ENCODE measurements around the gene SPATA1. TPM values are rescaled to one million over a fixed set of nuclear protein-coding genes. Genes with fewer than 3 reads are reported as not detected.

Gene SPATA1
- total RNA-seq, 1 donor from 2014 or later, result 1.9 TPM

DNA sequence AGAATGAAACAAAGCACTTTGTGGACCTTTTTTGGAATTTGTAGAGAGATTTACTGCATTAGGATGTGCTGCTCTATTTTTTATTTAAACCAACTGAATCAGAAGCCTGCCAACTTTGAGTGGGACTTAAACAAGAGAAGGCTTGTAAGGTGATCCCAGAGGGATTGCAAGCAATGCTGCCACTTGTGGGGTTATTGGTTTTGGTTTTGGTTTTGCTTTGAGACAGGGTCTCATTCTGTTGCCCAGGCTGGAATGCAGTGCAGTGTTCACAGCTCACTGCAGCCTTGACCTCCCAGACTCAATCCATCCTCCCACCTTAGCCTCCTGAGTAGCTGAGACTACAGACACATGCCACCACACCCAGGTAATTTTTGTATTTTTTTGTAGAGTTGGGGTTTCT is 32.4 kb downstream of the SPATA1 start:
- Mint-ChIP-seq H3K4me1 (ENCODE audit: low read depth) (no peaks in the 10 kb centered on the region), H3K27ac (no peak overlapping the region), H3K9me3 (ENCODE audit: low read depth) (no peaks in the 10 kb centered on the region), H3K4me3 (ENCODE audit: low read depth) (no peak overlapping the region), H3K36me3 (ENCODE audit: insufficient read depth) (peaks cover 3% of the 10 kb centered on the region), H3K27me3 (no peaks in the 10 kb centered on the region)
- TF ChIP-seq, protein P1, sequence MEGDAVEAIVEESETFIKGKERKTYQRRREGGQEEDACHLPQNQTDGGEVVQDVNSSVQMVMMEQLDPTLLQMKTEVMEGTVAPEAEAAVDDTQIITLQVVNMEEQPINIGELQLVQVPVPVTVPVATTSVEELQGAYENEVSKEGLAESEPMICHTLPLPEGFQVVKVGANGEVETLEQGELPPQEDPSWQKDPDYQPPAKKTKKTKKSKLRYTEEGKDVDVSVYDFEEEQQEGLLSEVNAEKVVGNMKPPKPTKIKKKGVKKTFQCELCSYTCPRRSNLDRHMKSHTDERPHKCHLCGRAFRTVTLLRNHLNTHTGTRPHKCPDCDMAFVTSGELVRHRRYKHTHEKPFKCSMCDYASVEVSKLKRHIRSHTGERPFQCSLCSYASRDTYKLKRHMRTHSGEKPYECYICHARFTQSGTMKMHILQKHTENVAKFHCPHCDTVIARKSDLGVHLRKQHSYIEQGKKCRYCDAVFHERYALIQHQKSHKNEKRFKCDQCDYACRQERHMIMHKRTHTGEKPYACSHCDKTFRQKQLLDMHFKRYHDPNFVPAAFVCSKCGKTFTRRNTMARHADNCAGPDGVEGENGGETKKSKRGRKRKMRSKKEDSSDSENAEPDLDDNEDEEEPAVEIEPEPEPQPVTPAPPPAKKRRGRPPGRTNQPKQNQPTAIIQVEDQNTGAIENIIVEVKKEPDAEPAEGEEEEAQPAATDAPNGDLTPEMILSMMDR (IDR thresholded peaks at IDR 0.05; ENCODE audit: unreplicated experiment), result no peak
- no peak for DNase-seq (ENCODE audit: low spot score, unreplicated experiment)

DNA sequence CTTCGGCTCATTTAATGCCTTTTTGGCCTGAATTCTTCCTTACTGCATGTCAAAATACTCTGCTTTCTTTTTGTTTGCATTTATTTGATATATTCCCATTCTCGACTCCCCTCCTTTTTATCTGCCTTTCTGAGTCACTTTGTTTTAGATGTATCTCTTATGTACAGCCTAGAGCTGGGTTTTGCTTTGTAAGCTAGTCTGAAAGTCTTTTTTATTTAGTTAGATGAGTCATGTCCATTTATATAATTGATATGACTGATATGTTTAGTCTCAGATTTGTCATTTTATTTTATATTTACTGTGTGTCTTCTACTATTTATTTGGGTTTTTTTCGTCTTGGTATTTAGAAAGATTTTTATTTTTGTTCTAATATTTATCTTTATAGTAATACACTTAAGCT is 33.8 kb downstream of the SPATA1 start:
- Mint-ChIP-seq H3K4me1 (ENCODE audit: low read depth) (no peaks in the 10 kb centered on the region), H3K9me3 (ENCODE audit: low read depth) (no peaks in the 10 kb centered on the region), H3K4me3 (ENCODE audit: low read depth) (no peak overlapping the region), H3K27ac (no peak overlapping the region), H3K36me3 (ENCODE audit: insufficient read depth) (peaks cover 6% of the 10 kb centered on the region), H3K27me3 (no peaks in the 10 kb centered on the region)
- TF ChIP-seq, protein P1 (IDR thresholded peaks at IDR 0.05; ENCODE audit: unreplicated experiment), result no peak
- no peak for DNase-seq (ENCODE audit: low spot score, unreplicated experiment)

DNA sequence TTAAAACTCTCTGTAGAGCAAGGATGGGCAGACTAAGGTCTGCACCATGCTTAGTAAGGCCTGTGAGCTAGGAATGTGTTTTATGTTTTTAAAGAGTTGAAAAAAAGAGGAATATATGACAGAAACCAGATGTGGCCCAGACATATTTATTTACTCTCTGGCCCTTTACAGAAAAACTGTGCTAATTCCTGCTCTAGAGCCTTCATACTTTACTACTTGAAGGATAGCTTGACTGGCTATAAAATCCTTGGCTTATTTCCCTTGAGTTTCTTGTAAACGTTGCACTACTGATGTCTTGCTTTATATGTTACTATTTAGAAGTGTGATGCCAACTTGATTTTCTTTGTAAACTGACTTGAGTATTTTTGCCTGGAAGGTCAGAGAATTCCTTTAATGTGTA is 34.6 kb downstream of the SPATA1 start:
- H3K9me3 Mint-ChIP-seq (ENCODE audit: low read depth), result no peaks in the 10 kb centered on the region
- no peaks in the 10 kb centered on the region for H3K4me1 Mint-ChIP-seq (ENCODE audit: low read depth)
- no peak for DNase-seq (ENCODE audit: low spot score, unreplicated experiment)
- no peak overlapping the region for H3K27ac Mint-ChIP-seq
- no peak overlapping the region for H3K4me3 Mint-ChIP-seq (ENCODE audit: low read depth)
- peaks cover 6% of the 10 kb centered on the region for H3K36me3 Mint-ChIP-seq (ENCODE audit: insufficient read depth)
- TF ChIP-seq, protein P1 (IDR thresholded peaks at IDR 0.05; ENCODE audit: unreplicated experiment), result no peak
- no peaks in the 10 kb centered on the region for H3K27me3 Mint-ChIP-seq

DNA sequence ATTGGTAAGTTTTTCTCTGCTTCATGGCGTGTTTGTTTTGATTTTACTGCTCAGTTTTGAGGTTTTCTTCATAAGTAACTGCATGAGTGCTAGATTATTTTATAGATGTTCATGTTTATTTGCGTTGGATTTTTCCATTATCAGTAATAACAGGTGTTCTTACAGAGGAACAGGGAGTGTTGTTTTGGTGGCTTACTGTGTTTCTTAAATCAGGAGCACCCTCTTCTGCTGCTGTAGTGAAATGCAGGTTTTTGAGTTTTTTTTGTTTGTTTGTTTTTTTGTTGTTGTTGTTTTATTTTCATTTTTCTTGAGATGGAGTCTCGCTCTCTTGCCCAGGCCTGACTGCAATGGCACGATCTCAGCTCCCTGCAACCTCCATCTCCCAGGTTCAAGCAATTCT is 35.5 kb downstream of the SPATA1 start:
- no peak for DNase-seq (ENCODE audit: low spot score, unreplicated experiment)
- H3K9me3 Mint-ChIP-seq (ENCODE audit: low read depth), result no peaks in the 10 kb centered on the region
- no peaks in the 10 kb centered on the region for H3K27me3 Mint-ChIP-seq

DNA sequence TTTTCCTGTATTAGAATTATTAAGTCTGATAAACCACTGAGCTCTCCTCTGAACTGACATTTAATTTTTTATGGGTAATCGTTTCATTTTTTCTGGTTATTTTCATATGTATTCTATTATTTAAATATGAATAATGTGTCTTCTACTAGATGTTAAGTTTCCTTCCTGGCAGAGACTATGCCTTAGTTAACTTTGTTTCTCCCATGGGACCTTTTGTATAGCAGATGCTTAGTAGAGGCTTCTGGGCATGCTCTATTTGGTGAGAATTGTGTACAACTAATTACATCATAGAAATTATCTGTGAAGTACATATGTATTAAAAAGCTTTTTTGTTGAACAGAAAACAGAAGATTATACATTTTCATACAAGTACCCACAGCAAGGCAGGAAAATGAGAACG is 44.6 kb downstream of the SPATA1 start:
- Mint-ChIP-seq H3K4me1 (ENCODE audit: low read depth) (peaks cover 2% of the 10 kb centered on the region), H3K4me3 (ENCODE audit: low read depth) (no peak overlapping the region), H3K27ac (no peak overlapping the region), H3K27me3 (no peaks in the 10 kb centered on the region), H3K9me3 (ENCODE audit: low read depth) (no peaks in the 10 kb centered on the region), H3K36me3 (ENCODE audit: insufficient read depth) (peaks cover 3% of the 10 kb centered on the region)
- TF ChIP-seq, protein P1 (IDR thresholded peaks at IDR 0.05; ENCODE audit: unreplicated experiment), result no peak
- no peak for DNase-seq (ENCODE audit: low spot score, unreplicated experiment)

More for the DNA sequence above, 35.5 kb downstream of the SPATA1 start:
- TF ChIP-seq, protein P1 (IDR thresholded peaks at IDR 0.05; ENCODE audit: unreplicated experiment), result peak; percentile 37
- Mint-ChIP-seq H3K4me1 (ENCODE audit: low read depth) (no peaks in the 10 kb centered on the region), H3K27ac (no peak overlapping the region), H3K36me3 (ENCODE audit: insufficient read depth) (peaks cover 6% of the 10 kb centered on the region), H3K4me3 (ENCODE audit: low read depth) (no peak overlapping the region)
